Stimulated activated CD8-positive, alpha-beta memory T cell treated with anti-CD3 and anti-CD28 coated beads, Interleukin-4, amount 100 ng/mL, for 48 hours (primary cell): Measurements from ENCODE around the gene LRP11.
"Not testable (repeated sequence)": the region's sequence is repeated elsewhere in the genome, so short reads cannot be mapped to it uniquely, and the experiment has no call there.

Experiments used
- DNase-seq: peaks from one replicate; pipeline ENCODE4 v3.0.0-alpha.2; 2020

Gene LRP11

GRCh38 chr6:149863698-149864577, at the start of gene LRP11:
TSS of gene LRP11 (minus strand) at chr6:149864359. CDS start at chr6:149864020, 339 bp downstream.
- peak; percentile 83 for DNase-seq

DNA sequence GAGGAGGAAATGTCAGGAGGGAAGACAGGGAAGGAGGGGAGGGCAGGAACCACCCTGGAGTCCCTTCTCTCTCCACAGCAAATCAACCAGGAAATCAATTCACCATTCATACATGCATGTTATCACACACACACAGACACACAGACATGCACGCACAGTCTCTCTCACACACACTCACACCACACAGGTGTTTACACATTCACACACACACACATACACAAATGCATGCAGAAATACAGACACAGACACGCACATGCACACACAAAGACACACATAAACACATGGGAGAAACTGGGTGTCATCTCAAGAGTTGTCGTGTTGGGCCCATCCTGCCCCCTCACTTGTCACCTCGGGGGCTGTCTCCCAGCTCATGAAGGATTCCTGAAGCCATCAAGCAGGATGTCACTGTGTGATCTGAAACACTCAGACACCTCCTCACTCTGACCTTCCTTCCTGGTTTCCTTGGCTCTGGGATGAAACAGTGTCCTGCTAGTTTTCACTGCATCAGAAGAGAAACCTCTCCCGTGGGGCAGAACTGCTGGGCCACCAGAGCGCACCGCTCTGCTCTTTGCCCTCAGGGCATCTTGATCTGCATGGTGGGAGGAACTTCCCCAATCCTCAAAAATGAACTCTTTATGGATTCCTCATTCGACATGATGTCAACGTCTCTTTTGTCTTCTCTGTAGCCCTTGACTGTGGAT, 49.5 kb upstream of the LRP11 start:
- DNase-seq = peak; percentile 16

GRCh38 chr6:149913085-149913484, 48.9 kb upstream of the LRP11 start:
- DNase-seq = peak; percentile 9

DNA sequence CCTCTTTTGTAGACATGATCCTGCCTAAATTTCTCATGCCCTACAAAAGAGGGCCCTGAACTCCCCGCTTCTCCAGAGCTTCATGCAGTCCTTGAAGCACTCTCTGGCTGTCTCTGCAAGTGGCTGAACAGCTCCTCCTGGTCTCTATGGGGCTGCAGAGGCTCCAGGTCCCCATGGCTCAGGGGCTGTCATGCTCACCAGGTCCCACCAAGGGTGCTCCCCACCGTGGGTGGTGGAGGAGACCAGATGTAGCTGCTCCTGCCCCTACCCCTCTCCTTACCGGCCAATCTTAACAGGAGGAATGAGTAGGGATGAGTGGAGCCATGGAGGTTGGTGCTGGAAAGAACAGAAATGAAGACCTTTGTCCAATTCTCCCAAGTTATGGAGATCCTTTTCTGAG, 48.5 kb upstream of the LRP11 start:
- peak; percentile 3 for DNase-seq

- DNase-seq = peak; percentile 10
These were observed 46.6 kb upstream of the LRP11 start for GRCh38 chr6:149910721-149911151.

DNA sequence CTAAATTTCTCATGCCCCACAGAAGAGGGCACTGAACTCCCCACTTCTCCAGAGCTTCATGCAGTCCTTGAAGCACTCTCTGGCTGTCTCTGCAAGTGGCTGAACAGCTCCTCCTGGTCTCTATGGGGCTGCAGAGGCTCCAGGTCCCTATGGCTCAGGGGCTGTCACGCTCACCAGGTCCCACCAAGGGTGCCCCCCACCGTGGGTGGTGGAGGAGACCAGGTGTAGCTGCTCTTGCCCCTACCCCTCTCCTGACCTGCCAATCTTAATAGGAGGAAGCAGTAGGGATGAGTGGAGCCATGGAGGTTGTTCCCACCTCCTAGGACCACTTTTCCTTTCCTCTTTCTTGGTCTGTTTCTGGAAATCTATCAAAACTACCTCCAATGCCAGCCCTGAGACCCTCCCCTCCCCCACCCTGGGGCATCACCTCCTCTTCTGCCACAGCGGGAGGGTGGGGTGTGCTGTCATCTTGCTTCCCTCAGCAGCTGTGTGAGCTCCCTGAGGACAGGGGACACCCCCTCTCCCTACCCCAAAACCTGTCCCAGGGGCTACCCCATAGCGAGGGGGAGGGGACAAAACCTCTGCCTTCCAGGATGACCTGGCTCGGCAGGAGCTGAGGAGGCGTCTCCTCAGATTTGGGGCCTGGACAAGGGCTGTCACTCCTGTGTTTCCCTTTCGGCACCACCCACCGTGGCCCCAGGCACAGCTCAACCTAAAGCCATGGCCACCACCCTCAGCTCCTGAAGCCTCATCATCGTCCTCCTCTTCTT, 45.7 kb upstream of the LRP11 start:
- DNase-seq = peak; percentile 10

DNA sequence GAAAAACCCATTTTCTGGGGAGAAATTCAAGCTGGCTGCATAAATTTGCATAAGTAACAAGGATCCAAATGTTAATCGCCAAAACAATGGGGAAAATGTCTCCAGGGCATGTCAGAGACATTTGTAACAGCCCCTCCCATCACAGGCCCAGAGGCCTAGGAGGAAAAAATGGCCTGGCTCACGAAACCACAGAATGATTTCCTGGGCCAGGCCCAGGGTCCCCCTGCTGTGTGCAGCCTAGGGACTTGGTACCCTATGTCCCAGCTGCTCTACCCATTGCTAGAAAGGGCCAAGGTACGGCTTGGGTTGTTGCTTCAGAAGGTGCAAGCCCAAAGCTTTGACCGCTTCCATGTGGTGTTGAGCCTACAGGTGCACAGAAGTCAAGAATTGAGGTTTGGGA, 44.3 kb upstream of the LRP11 start:
- not testable (repeated sequence) for DNase-seq

- DNase-seq = no peak
These were observed 43.2 kb upstream of the LRP11 start for GRCh38 chr6:149907317-149907716.

- peak; percentile 5 for DNase-seq
These were observed 42.2 kb upstream of the LRP11 start for GRCh38 chr6:149906405-149906804.

DNA sequence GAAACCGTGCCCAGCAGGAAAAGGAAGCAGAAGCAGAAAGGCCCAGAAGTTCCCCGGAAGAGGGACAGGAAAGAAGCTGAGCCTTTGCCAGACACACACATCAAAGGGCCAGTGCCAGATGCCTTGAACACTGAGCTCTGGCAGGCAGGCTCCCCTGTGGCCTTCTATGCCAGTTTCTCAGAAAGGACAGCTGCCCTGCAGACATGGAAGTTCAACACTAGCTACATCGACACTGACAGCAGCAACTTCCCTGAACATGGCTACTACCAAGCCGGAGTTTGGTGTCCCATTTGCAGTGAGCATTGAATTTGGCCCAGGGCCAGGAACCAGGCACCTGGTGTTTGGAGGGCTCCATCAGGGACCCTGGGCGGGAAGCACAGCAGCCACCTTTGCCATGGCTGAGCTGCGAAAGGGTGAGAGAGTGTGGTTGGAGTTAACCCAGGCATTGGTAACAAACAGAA, 41.8 kb upstream of the LRP11 start:
- peak; percentile 16 for DNase-seq

- peak; percentile 3 for DNase-seq
These were observed 41.3 kb upstream of the LRP11 start for GRCh38 chr6:149905371-149905910.

GRCh38 chr6:149904661-149905370, 40.7 kb upstream of the LRP11 start:
- peak; percentile 8 for DNase-seq

DNA sequence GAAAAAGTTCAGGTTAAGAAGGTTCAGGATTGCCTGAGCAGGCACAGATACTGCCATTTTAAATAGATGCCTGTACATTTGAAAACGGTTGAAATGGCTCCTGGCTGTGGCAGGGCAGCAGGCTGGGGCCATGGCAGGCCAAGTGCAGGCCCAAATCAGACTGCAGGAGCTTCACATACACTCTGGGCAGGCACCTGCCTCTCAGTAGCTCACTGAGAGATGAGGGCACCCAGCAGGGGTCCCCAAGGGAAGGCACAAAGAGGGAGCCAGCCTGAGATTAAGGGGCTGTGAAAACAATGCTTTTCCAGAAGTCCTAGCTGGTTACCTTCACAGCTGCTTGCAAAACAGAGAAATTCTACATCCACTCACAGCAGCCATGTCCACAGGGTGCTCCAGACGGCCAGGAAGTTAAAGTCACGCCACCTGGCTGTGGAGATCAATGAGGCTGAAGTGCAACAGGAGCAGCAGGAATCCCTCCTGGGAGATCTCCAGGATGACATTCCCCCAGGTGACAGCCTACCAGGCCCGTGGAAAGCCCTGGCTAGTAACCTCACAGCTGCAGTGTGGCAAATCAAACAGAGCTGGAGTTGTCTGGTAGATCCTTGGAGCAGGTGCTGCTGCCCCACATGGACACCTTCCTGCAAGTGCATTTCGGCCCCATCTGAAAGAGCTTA, 39.9 kb upstream of the LRP11 start:
- peak; percentile 14 for DNase-seq

- peak; percentile 12 for DNase-seq
These were observed 37.4 kb upstream of the LRP11 start for GRCh38 chr6:149901444-149902140.

DNA sequence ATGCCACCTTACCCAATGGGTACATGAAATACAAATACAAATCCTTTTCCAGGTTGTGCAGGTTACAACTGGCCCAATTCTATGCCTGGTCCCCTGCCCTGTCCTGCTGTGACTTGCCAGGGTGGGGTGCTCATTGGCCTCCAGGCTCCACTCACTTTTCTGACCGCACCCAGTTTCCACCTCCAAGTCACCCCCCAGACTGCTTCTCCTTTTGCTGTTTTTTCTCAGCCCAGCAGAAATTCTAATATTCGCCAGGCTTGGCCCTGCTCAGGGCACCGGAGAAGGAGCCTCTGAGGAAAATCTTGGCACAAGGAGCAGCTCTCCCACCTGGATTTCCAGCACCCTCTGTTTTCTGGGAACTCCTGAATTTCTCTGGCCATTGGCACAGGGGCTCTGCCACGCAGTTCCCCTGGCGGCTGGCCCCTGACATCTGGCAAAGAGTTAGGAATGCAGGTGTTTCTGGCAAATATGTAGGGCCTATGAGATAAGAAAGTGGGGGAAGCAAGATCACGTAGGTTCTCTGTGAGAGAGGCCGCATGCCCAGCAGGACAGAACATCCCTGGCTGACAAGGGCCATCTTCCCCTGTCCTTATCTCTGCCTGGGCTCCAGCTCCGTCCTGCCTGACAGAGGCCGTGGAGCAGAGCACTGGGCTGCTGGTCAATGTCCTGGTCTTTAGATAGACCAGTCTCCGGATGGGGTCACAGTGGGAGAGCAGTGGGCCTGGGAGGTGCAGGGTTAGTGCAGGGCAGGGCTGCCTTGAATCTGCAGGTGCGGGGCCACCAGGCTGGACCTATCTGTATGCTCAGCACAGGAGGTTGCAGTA, 36.7 kb upstream of the LRP11 start:
- peak; percentile 9 for DNase-seq

DNA sequence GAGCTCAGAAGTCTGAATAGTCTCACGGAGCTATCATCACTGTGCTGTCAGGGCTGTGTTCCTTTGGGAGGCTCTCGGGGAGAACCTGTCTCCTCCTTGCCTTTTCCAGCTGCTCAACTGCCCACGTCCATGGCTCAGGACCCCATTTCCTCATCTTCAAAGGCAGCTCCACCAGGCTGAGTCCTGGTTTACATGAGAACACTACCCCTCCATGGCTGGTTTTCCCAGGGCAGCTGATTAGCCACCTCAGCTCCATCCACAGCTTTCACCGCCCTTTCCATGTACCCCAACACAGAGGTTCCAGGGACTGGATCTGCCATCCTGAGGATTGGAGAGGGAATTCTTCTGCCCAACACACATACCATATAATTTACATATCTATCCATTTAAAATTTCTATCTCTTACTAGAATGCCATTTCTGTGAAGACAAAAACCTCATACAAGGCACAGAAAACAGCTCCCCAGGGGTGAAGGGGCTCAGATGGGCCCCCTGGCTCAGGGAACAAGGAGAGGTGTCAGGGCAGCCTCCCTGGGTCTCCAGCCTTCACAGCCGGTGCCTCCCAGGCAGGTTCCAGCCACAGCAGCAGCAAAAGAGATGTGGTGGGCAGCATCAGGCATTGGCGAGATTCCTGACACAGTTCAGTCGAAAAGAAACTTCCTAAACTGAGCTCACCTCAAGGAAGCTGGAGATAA, 35.9 kb upstream of the LRP11 start:
- peak; percentile 10 for DNase-seq

DNA sequence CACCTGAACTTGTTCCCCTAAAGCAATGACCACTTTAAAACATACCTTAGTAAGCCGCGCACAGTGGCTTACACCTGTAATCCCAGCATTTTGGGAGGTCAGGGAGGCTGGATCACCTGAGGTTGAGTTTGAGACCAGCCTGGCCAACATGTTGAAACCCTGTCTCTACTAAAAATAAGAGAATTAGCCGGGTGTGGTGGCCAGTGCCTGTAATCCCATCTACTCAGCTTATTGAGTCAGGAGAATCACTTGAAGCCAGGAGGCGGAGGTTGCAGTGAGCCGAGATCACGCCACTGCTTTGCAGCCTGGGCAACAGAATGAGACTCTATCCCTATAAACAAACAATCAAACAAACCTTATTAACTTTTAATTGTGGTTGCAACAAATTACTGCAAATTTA, 35.3 kb upstream of the LRP11 start:
- no peak for DNase-seq

GRCh38 chr6:149898966-149899365, 34.8 kb upstream of the LRP11 start:
- peak; percentile 9 for DNase-seq
